GM12801 (cell line): Measurements from ENCODE around the gene CASZ1.

Experiments
- CTCF ChIP-seq: IDR thresholded peaks from one replicate; pipeline ENCODE4 v1.5.1; 2011; ENCODE audit warnings: control low read depth; ENCODE audit not compliant: insufficient read length; ENCODE audit errors: extremely low read depth

CASZ1 gene

DNA sequence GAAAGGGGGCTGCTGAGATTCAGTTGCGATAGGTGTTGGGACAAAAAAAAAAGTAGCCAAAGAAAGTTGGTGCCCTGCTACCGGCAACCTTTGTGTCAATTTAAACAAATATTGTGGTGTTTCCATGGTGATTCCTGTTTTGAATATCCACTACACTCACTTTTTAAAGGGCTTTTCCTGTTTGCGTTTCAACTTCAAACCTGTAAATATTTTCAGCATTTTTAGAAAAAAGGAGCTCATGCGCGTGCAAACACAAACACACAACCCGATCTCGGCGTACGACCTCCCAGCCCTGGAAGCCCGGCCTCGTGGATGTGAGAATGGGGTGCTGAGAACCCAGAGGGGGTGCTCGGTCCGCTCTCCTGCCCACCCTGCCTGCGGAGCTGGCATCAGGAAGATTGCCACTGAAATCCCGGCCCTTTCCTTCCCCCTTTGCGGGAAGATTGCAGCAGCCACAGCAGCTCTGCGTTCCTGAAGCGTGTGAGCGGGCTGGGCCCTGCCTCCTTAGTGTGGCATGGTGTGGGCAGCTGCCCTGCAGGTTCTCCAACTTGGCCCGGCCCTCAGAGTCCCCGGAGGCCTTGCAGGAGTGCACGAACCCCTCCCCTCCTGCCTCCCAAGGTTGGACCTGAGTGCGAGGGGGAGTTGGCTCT is 34.8 kb downstream of the CASZ1 start:
- no peak for TF ChIP-seq CTCF

DNA sequence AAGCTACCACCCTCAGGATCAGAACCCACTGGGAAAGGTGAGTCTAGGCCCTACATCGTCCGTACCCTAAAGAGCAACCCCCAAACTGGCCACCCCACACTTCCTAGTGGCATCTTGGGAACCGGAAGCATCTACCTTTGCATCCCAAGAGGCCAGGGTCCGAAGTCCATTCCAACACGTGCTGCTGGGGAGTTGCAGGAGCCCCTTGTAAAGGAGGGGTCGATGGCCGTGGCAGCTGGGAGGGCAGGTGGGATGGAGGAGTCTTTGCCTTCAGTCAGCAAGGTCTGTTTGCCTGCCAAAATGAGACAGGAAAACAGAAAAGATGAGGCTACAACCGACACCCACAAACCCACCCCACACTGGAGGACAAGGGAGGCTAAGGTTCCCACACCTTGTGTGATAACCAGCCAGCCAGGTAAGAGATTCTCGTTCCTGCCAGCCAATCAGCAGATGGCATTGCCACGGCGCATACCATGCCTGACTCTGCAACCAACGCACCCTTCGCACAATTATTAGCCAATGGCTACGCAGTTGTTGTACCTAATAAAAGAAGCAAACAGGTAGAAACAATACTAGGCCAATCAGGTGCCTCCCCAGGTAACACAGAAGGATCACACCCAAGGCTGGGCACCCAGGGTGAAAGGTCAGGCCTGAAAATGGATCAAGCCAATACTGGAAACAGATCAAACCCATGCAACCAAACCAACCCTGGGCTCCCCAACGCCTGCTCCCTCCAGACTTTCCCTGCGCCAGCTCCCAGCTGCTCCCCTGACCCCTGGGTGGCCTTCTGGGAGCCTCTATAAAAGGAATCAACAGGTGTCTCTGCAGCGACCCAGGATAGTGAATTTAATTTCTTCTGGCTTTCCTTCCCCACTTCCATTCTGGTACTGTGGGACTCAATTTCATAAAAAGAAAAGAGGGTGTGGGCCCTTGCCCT is 35.6 kb downstream of the CASZ1 start:
- no peak for TF ChIP-seq CTCF

DNA sequence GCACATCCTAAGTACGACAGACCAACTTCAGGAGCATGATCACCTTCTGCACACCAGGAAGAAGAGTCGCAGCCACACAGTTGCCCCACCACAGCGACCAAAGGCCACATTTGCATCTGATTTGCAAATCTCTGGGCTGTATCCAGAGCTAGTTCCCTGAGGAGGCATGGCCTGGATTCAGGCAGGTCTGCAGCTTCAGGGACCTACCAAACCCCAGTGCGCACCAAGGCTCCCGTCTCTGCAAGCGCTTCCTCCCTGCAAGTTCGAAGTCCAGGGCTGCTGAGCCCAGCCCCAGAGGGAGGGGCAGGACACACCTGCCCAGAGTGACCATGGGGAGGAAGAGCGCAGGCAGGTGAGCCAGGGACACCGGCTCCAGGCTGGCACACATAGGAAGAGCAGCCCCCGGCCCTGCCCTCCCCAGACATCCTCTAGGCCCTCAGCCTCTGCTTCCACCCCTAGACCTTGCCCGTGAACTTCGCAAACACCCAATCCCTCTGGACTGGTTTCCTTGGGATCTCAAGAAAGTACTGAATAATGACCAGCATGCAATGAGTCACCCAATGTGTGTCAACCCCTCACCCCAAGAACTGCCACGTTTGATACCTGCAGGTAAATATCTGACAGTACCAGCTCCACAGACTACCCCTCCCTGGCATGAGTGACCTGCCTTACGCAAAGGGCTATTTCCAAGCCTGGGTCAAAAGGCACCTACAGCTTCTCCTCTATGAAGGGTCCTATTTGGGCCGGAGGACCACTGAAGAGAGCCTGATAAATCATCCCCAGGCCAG is 36.8 kb downstream of the CASZ1 start:
- TF ChIP-seq CTCF = no peak

- no peak for TF ChIP-seq CTCF
These were observed 39.6 kb downstream of the CASZ1 start for GRCh38 chr1:10756842-10757241.

- no peak for TF ChIP-seq CTCF
These were observed 40.4 kb downstream of the CASZ1 start for GRCh38 chr1:10755970-10756521.

- TF ChIP-seq CTCF = no peak
These were observed 41.7 kb downstream of the CASZ1 start for GRCh38 chr1:10754568-10755329.

DNA sequence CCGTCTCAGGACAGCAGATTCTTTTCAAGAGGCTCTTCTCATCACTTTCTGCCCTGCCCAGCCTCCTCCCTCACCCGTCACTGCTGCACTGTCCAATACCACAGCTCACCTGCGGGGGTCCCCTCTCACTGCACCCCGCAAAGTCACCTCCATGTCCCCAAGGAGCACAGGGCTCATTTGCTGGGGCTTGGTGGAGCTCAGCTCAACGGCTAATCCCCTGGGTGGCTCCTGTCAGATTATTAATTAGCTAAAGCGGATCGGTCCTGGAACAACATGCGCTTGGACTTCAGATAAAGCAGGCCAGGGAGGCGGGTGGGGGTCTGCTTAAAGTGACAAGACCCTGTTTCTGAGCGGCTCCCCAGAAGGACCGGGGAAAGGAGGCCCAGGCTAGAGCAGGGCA is 43.1 kb downstream of the CASZ1 start:
- no peak for TF ChIP-seq CTCF
